IPS-18c (cell line): ENCODE measurements around the gene ZMIZ1.

Source experiments
- H3K4me3 ChIP-seq: 2 replicates; pipeline ENCODE4 v1.7.0; 2013; ENCODE audit warnings: low read depth, mild to moderate bottlenecking, low read length, moderate library complexity; ENCODE audit not compliant: insufficient read depth
- H3K9me3 ChIP-seq: one replicate; pipeline ENCODE4 v1.6.1; 2013; ENCODE audit warnings: mild to moderate bottlenecking, low read length, moderate library complexity; ENCODE audit not compliant: control insufficient read depth, insufficient read depth

ZMIZ1 gene

GRCh38 chr10:79222186-79222585, 153.4 kb downstream of the ZMIZ1 start:
- H3K9me3 ChIP-seq, result no peaks in the 10 kb centered on the region
- H3K4me3 ChIP-seq, result no peak overlapping the region

DNA sequence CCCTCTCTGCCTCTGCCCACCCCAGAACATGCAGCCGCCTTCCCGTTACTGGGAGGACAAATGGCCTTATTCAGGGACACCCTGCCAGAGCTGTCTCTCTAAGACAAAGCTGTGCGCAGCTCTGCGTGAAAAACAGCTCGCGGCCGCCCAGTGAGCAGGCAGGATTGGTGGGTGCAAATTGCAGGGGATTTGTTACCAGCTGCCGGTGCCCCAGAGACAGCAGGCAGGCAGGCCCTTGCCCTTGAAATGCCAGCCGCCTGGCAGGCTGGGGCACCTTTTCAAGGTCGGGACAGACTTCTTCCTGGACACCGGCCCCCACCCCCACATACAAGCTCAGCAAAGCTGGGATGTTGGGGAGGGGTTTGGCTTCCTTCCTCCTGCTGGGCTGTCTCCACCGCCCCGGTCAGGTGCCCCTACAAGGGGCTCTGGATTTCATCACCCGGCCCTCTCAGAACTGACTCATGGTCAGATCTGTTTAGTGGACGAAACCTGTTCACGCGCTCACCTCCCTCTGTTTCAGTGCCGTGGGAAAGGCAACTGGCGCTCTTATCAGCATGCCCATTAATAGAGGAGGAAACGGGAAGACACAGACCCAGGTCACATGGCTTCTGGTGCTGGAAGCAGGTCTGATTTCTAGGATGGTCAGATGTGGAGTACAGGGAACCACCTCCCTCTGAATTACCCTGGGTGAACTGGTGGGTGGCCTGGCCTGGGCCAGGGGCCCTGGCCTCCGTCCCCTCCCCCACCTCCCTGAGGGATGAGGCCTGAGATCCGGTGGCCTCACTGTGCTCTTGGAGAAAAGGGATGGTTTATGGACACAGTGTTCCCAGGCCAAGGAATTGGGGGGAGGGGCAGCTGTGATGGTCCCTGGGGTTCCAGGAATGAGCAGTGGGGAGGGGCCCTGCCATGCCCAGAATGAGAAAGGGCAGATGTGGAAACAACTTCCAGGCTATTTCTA, 154.6 kb downstream of the ZMIZ1 start:
- H3K9me3 ChIP-seq, result no peaks in the 10 kb centered on the region
- no peak overlapping the region; the same call in 1 of the 2 replicates for H3K4me3 ChIP-seq

DNA sequence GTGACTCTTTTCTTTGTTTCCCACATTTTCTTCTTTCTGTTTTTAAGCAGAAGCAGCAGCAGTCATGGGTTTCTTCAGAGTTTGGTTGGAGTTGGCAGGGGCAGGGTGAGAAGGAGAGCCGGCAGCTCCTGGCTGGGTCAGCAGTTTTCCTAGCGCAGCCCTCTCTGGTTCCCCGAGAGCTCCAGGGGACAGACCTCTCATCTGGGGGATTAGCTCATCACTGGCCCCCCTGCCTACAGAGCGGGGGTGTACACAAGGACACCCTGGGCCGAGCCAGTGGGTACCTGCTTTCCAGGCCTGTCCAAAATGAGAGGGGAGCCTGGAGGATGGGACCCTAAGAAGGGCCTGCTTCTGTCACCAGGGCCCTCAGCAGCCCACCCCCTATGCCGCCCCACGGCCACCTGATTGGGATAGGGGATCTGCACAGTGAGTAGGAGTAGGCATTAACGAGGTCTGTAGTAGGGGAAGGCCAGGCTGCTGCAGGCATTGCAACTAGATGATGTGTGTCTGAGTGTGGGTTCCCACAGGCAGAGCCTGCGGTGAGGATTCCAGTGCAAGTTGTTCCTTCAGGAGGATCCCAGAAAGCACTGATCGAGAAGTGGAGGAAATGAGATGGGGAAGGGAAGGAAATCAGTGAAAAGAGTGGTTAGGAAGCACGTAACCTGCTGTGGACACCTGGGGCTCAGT, 155.6 kb downstream of the ZMIZ1 start:
- Histone ChIP-seq H3K4me3 (peak overlapping the region; percentile 9; the same call in 1 of the 2 replicates), H3K9me3 (no peaks in the 10 kb centered on the region)

DNA sequence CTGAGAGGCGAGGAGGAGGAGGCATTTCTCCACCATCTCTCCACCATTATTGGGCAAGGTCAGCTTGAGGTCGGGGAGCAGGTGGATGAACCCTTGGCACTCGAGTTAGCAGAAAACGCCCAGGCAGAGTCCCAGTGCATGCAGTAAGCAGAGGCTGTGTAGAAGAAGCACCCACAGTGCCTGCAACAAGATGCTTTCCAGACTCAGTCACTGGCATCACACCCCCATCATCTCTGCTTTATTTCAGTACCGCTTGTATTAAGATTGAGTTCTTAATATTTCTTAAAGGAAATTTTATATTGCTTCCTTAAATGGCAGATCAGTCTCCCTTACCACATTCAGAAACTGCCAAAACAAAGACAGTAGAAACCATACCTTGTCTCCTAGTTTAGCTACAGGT, 156.2 kb downstream of the ZMIZ1 start:
- no peaks in the 10 kb centered on the region for H3K9me3 ChIP-seq
- no peak overlapping the region for H3K4me3 ChIP-seq

GRCh38 chr10:79226391-79227245, 157.9 kb downstream of the ZMIZ1 start:
- Histone ChIP-seq H3K4me3 (no peak overlapping the region), H3K9me3 (no peaks in the 10 kb centered on the region)

- no peaks in the 10 kb centered on the region for H3K9me3 ChIP-seq
- no peak overlapping the region for H3K4me3 ChIP-seq
These were observed 160.3 kb downstream of the ZMIZ1 start for GRCh38 chr10:79229071-79229541.

DNA sequence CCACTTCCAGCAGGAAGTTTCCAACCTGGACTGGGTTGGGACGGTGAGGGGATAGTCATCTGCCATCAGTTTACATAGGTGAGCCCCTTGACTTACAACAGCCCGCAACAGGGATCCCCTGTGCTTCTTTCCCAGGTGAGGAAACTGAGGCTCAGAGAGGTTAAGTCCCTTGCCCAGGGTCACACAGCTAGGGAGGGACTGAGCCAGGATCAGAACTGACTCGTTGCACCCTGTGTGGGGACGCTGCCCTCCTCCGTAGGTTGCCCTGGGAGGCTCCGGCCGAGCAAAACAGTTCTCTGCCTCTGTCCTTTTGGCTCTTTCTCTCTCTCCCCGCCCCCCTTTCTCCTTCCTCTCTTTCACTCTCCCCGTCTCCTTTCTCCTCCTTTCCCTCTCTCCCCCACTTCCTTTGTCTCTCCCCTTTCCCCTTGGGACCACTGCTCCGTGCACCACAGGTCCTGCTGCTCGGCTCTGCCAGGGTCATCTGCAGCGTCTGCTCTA, 161.1 kb downstream of the ZMIZ1 start:
- H3K9me3 ChIP-seq, result no peaks in the 10 kb centered on the region
- no peak overlapping the region; the same call in 1 of the 2 replicates for H3K4me3 ChIP-seq

- no peak overlapping the region for H3K4me3 ChIP-seq
- no peaks in the 10 kb centered on the region for H3K9me3 ChIP-seq
These were observed 161.6 kb downstream of the ZMIZ1 start for GRCh38 chr10:79230328-79230830.

GRCh38 chr10:79230850-79231249, 162.1 kb downstream of the ZMIZ1 start:
- H3K4me3 ChIP-seq, result no peak overlapping the region
- H3K9me3 ChIP-seq, result no peaks in the 10 kb centered on the region

DNA sequence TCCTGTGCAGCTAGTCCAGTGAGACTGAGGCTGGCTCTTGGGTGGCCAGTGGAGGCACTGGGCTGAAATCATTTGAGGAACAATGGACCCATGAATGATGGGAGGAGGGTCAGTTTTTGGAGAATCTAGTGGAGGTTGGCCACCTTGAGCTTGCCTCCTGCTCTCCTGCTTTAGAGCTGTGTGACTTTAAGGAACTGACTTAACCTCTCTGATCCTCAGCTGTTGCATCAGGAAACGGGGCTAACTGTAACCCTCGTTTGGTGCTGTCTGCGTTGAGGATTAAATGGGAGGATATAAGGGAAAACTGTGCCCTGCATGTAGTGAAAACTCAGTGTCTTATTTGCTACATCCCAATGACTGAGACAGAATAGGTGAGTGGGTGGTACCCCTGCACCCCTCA, 163.1 kb downstream of the ZMIZ1 start:
- Histone ChIP-seq H3K9me3 (no peaks in the 10 kb centered on the region), H3K4me3 (no peak overlapping the region)

GRCh38 chr10:79232864-79233263, 164.1 kb downstream of the ZMIZ1 start:
- no peaks in the 10 kb centered on the region for H3K9me3 ChIP-seq
- H3K4me3 ChIP-seq, result no peak overlapping the region

DNA sequence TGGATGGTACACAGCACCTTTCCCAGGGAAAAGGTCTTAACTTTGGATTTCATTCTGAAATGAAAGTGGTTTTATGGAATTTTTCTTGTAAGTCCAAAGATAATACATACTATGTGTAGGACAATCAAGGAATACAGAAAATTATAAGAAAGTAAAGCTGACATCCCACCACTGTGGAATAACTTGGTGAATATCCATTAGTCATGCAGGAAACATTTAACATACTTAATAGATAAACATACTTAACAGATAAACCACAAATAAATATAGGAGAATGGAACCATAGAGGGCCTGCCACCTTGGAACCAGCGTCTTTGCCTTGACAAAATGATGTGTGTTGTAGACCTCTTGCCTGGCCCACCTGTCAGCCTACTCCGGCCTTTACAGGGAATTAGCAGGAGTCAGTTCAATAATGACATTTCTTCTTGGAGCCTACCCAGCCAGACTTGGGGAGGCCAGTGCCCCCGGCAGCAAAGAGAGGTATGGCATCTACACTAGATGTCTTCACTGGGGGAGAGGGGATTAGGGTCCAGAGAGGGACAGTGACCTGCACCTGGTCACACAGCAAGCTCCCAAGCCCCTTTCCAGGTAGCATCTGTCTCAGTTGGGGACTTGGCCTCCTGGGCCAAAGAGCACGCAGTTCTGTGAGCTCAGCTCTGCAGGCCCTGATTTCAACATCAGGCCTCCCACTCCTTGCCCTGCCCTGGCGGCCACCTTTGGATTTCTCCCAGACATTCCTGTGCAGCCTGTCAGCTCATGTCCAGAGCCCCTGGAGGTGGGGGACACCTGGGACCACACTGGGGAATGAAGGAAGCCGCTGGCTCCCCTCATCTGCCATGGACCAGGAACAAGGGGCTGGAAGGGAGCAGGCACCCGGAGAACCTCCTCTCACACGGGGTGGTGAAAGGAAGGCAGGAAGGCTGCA, 165.9 kb downstream of the ZMIZ1 start:
- no peaks in the 10 kb centered on the region for H3K9me3 ChIP-seq
- H3K4me3 ChIP-seq, result no peak overlapping the region

DNA sequence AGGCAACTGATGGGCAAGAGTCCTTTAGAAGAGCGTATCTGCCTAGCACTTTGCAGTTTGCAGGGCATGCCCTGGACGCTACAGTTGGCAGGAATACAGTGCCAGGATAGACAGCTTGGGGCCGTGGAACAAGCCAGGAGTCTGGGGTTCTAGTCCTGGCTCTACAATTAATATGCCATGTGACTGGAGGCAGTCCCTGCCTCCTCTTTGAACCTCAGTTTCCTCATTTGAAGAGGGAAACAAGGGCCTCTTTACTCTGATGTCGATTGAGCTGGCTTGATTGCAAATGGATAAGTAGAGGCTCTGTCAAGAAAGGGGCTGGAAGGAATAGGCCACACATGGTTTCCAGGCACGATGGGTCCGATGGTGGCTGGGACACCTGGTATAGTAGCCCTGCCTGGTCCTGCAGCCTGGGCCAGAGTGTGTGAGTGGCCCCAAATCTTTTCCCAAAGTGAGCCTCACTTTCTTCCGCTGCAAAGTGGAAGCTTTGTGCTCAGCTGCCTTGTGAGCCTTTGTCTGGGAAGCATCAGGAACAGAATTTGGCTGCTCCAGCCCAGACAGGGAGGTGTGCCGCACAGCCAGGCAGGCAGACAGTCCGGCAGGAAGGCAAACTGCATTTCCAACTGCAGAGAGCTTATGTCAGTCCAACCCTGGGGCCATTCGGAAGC, 167.1 kb downstream of the ZMIZ1 start:
- Histone ChIP-seq H3K9me3 (no peaks in the 10 kb centered on the region), H3K4me3 (no peak overlapping the region)

GRCh38 chr10:79236433-79236765, 167.6 kb downstream of the ZMIZ1 start:
- no peak overlapping the region for H3K4me3 ChIP-seq

GRCh38 chr10:79237454-79238157, 168.8 kb downstream of the ZMIZ1 start:
- Histone ChIP-seq H3K4me3 (no peak overlapping the region), H3K9me3 (no peaks in the 10 kb centered on the region)

More at GRCh38 chr10:79236433-79236765, 167.6 kb downstream of the ZMIZ1 start:
- no peaks in the 10 kb centered on the region for H3K9me3 ChIP-seq
